GM19438 (cell line): Measurements from ENCODE around the gene MICAL3.

Experiments used
- ATAC-seq: cut with Tn5 transposase; IDR thresholded peaks from one replicate; pipeline ENCODE4 v1.9.1; 2021; ENCODE audit warnings: low read depth; ENCODE audit not compliant: unreplicated experiment

MICAL3 gene

GRCh38 chr22:17786435-17787161 lies 237.8 kb downstream of the MICAL3 start:
- ATAC-seq = no peak

- no peak for ATAC-seq
These were observed 238.9 kb downstream of the MICAL3 start for GRCh38 chr22:17785185-17786184.

GRCh38 chr22:17784776-17785175 lies 239.6 kb downstream of the MICAL3 start:
- no peak for ATAC-seq

GRCh38 chr22:17783773-17784480 lies 240.4 kb downstream of the MICAL3 start:
- no peak for ATAC-seq

- ATAC-seq = no peak
These were observed 241.0 kb downstream of the MICAL3 start for GRCh38 chr22:17783312-17783711.

GRCh38 chr22:17782621-17783020 lies 241.7 kb downstream of the MICAL3 start:
- ATAC-seq = no peak

- ATAC-seq = no peak
These were observed 242.2 kb downstream of the MICAL3 start for GRCh38 chr22:17782158-17782557.

- ATAC-seq = no peak
These were observed 242.9 kb downstream of the MICAL3 start for GRCh38 chr22:17781319-17782031.

- no peak for ATAC-seq
These were observed 243.5 kb downstream of the MICAL3 start for GRCh38 chr22:17780741-17781318.

- ATAC-seq = no peak
These were observed 244.1 kb downstream of the MICAL3 start for GRCh38 chr22:17780116-17780740.

- ATAC-seq = no peak
These were observed 244.9 kb downstream of the MICAL3 start for GRCh38 chr22:17779286-17780115.

- no peak for ATAC-seq
These were observed 245.9 kb downstream of the MICAL3 start for GRCh38 chr22:17778412-17778976.

GRCh38 chr22:17777717-17778044 lies 246.7 kb downstream of the MICAL3 start:
- ATAC-seq = no peak

- ATAC-seq = peak; percentile 34
These were observed 247.2 kb downstream of the MICAL3 start for GRCh38 chr22:17777005-17777716.

- ATAC-seq = no peak
These were observed 248.4 kb downstream of the MICAL3 start for GRCh38 chr22:17775781-17776465.

GRCh38 chr22:17774926-17775685 lies 249.3 kb downstream of the MICAL3 start:
- ATAC-seq = no peak
